Measurements from ENCODE around the gene TUBGCP6. TPM values are rescaled to one million over a fixed set of nuclear protein-coding genes. Genes with fewer than 3 reads are reported as not detected.

The TUBGCP6 gene
- total RNA-seq, 1 experiment from 2014 or later, result 38.6 TPM

- TF ChIP-seq ZBTB33 (IDR thresholded peaks at IDR 0.05; ENCODE audit: extremely low read depth, insufficient replicate concordance, low read length), result peak; percentile 89
- peak; percentile 94 for TF ChIP-seq MAX (IDR thresholded peaks at IDR 0.05)
These were observed at the start of gene TUBGCP6 (continued) for GRCh38 chr22:50244420-50245213.

GRCh38 chr22:50294319-50294656 is 49.5 kb upstream of the TUBGCP6 start:
- Histone ChIP-seq H2AFZ (ENCODE audit: low read depth, low read length, poor library complexity, severe bottlenecking) (no peak overlapping the region), H3K4me2 (ENCODE audit: low read length) (peak overlapping the region; percentile 92), H3K9me3 (ENCODE audit: control insufficient read depth in 1 of 2, insufficient read depth in 1 of 2, low read depth in 1 of 2, low read length in 2 of 2) (no peaks in the 10 kb centered on the region), H3K79me2 (ENCODE audit: insufficient read depth, low read length) (peaks cover 99% of the 10 kb centered on the region), H3K9ac (ENCODE audit: low read length) (peak overlapping the region; percentile 73), H3K27ac (ENCODE audit: low read depth, low read length) (peak overlapping the region; percentile 99), H4K20me1 (ENCODE audit: insufficient read depth) (no peaks in the 10 kb centered on the region), H3K9me2 (ENCODE audit: insufficient read depth) (no peaks in the 10 kb centered on the region), H3K36me3 (ENCODE audit: control insufficient read depth in 1 of 2, insufficient read depth in 2 of 2, low read length in 2 of 2) (peaks cover 7 to 30% of the 10 kb centered on the region in 2 experiments; a peak in 3 of 4 replicates), H3K4me1 (ENCODE audit: control insufficient read depth in 1 of 2, insufficient read depth in 2 of 2, low read length in 2 of 2) (peaks cover 57 to 70% of the 10 kb centered on the region in 2 experiments), H3K27me3 (ENCODE audit: insufficient read depth, low read length) (no peaks in the 10 kb centered on the region), H3K4me3 (replicated peaks in 1 of 2; ENCODE audit: low read depth in 1 of 2, low read length in 2 of 2) (peak overlapping the region; percentile 40 to 56)
- POLR2A ChIA-PET, result interaction anchor here (1.4 to 2.7 kb wide), 3 partner anchors 10 to 12 kb away, joined by 4 to 11 read pairs (median 6); no protein-coding TSS in a partner anchor
- DNase-seq (ENCODE audit: low read depth, low spot score), result no peak
- CTCF ChIA-PET, result interaction anchor here (0.9 kb wide), 1 partner anchor 18 kb away, joined by 3 read pairs; no protein-coding TSS in a partner anchor
- peak; percentile 6 for ATAC-seq
- no peak for TF ChIP-seq JUND (IDR thresholded peaks at IDR 0.05)
- no peak for TF ChIP-seq TCF7L2 (IDR thresholded peaks at IDR 0.05; ENCODE audit: borderline replicate concordance, extremely low read depth, insufficient read depth, insufficient read length)
- no peak for TF ChIP-seq SRF (IDR thresholded peaks at IDR 0.05; ENCODE audit: low read depth)
- no peak for TF ChIP-seq POLR2A (IDR thresholded peaks at IDR 0.05; ENCODE audit: borderline replicate concordance, extremely low read depth, insufficient read depth, insufficient read length)
- no peak for TF ChIP-seq SIN3A (IDR thresholded peaks at IDR 0.05; ENCODE audit: low read depth)
- TF ChIP-seq MAX (IDR thresholded peaks at IDR 0.05), result no peak
- no peak for TF ChIP-seq YY1 (IDR thresholded peaks at IDR 0.05; ENCODE audit: extremely low read depth, insufficient replicate concordance, low read depth, low read length)
- no peak for TF ChIP-seq FOSL1 (IDR thresholded peaks at IDR 0.05; ENCODE audit: low read depth)
- no peak for TF ChIP-seq CEBPB (IDR thresholded peaks at IDR 0.05; ENCODE audit: low read depth)
- TF ChIP-seq SP1 (IDR thresholded peaks at IDR 0.05; ENCODE audit: low read depth), result no peak
- TF ChIP-seq EGR1 (IDR thresholded peaks at IDR 0.05; ENCODE audit: low read depth), result no peak
- TF ChIP-seq REST (IDR thresholded peaks at IDR 0.05; ENCODE audit: low read depth), result no peak
- RAD21 ChIA-PET (ENCODE audit: low non-redundant PET in 1 of 2, low total read pairs in 2 of 2, uncharacterized antibody in 2 of 2, unreplicated experiment in 2 of 2), result no interaction called here
- intact Hi-C loops (cut with micrococcal nuclease), result no loop called here
- no TSS peak for BruUV-seq (replicated peaks)

Measured in HCT116 (cell line).